SK-MEL-5 (cell line): Measurements from ENCODE around the gene PRX. TPM values are rescaled to one million over a fixed set of nuclear protein-coding genes. Genes with fewer than 3 reads are reported as not detected.
"Not testable (repeated sequence)": the region's sequence is repeated elsewhere in the genome, so short reads cannot be mapped to it uniquely, and the experiment has no call there.

ENCODE experiments used
- DNase-seq: peaks from one replicate; pipeline ENCODE4 v3.0.0-alpha.2; 2016; ENCODE audit warnings: low read depth, low spot score
- in situ Hi-C: cut with HindIII; loops from 2 replicates; pipeline ENCODE4 v1.10.0; 2016; ENCODE audit warnings: low sequenced_read_pairs, high pct_unique_total_duplicates, low pct_unique_long_range_greater_than_20kb
- total RNA-seq: library from RNA; depleted of rRNA; stranded (reverse); fragments of >200 nt; shearing (Covaris generic); gene quantifications from 2 replicates; pipeline ENCODE4 v1.2.3, GENCODE V29; 2014

The PRX gene
- total RNA-seq, 1 experiment from 2014 or later = 0.95 TPM

- in situ Hi-C loops = no loop called here
- no peak for DNase-seq
Measured at GRCh38 chr19:40419780-40420179, 6.6 kb upstream of the PRX start.

- DNase-seq = no peak
- in situ Hi-C loops = no loop called here
Measured at GRCh38 chr19:40419066-40419612, 6.0 kb upstream of the PRX start.

- in situ Hi-C loops = no loop called here
Measured at GRCh38 chr19:40418040-40418439, 4.9 kb upstream of the PRX start.

GRCh38 chr19:40417643-40417981, 4.4 kb upstream of the PRX start:
- no peak for DNase-seq
- in situ Hi-C loops = no loop called here

More at GRCh38 chr19:40418040-40418439, 4.9 kb upstream of the PRX start:
- DNase-seq = no peak

- in situ Hi-C loops = no loop called here
Measured at GRCh38 chr19:40416918-40417642, 3.9 kb upstream of the PRX start.

GRCh38 chr19:40415768-40416167, 2.6 kb upstream of the PRX start:
- DNase-seq = no peak
- in situ Hi-C loops = no loop called here

More at GRCh38 chr19:40416918-40417642, 3.9 kb upstream of the PRX start:
- DNase-seq = no peak

- DNase-seq = no peak
- in situ Hi-C loops = no loop called here
Measured at GRCh38 chr19:40414542-40415535, 1.7 kb upstream of the PRX start.

GRCh38 chr19:40412866-40413265, 312 bp downstream of the PRX start:
- in situ Hi-C loops = no loop called here
- no peak for DNase-seq

- in situ Hi-C loops = no loop called here
- DNase-seq = no peak
Measured at GRCh38 chr19:40411958-40412499, 1.1 kb downstream of the PRX start.

- DNase-seq = no peak
- in situ Hi-C loops = no loop called here
Measured at GRCh38 chr19:40411125-40411842, 1.9 kb downstream of the PRX start.

GRCh38 chr19:40410030-40410389, 3.2 kb downstream of the PRX start:
- DNase-seq = no peak
- in situ Hi-C loops = no loop called here

- in situ Hi-C loops, DNase-seq: not testable (repeated sequence)
Measured at GRCh38 chr19:40408598-40408925, 4.6 kb downstream of the PRX start.

- in situ Hi-C loops = no loop called here
Measured at GRCh38 chr19:40407714-40408597, 5.2 kb downstream of the PRX start.

GRCh38 chr19:40403262-40403984, 9.8 kb downstream of the PRX start:
- in situ Hi-C loops = no loop called here
- DNase-seq = peak; percentile 86

More at GRCh38 chr19:40407714-40408597, 5.2 kb downstream of the PRX start:
- no peak for DNase-seq

- in situ Hi-C loops = no loop called here
Measured at GRCh38 chr19:40400559-40400958, 12.6 kb downstream of the PRX start.

GRCh38 chr19:40398417-40399131, 14.6 kb downstream of the PRX start:
- no peak for DNase-seq
- in situ Hi-C loops = no loop called here

More at GRCh38 chr19:40400559-40400958, 12.6 kb downstream of the PRX start:
- DNase-seq = no peak
